Measurements from ENCODE around the gene GGT7.
"Not testable (repeated sequence)": the region's sequence is repeated elsewhere in the genome, so short reads cannot be mapped to it uniquely, and the experiment has no call there.

The GGT7 gene

DNA sequence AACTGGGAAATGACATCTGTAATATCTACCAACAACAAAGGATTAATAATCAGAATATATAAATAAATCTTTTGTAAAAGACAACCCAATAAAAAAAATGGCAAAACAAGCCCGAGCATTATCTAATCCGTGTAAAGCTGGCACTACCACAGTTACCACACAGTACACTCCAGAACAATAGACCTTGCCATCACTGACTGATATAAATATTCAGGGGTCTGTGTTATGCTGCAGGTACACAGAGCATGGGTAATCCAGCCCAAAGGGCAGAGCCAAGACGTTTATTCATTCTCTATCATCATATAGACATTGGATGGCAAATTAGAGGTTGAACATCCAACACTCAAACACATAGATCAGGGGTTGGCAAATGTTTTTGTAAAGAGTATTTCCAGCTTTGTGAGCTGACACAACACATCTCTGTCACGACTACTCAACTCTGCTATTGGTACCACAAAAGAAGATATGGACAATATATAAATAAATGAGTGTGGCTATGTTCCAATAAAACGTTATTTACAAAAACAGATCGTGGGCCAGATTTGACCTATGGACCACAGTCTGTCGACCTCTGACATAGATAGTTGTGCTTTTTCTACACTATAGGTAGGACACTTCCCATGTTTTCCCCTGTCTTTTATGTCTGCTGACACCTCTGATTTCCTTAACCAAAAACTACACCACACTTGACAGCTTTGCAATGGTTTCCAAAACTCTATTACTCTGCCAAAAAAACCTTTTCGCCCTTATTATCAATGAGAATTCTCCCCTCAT is 51.7 kb downstream of the GGT7 start:
- TF ChIP-seq, protein P1, sequence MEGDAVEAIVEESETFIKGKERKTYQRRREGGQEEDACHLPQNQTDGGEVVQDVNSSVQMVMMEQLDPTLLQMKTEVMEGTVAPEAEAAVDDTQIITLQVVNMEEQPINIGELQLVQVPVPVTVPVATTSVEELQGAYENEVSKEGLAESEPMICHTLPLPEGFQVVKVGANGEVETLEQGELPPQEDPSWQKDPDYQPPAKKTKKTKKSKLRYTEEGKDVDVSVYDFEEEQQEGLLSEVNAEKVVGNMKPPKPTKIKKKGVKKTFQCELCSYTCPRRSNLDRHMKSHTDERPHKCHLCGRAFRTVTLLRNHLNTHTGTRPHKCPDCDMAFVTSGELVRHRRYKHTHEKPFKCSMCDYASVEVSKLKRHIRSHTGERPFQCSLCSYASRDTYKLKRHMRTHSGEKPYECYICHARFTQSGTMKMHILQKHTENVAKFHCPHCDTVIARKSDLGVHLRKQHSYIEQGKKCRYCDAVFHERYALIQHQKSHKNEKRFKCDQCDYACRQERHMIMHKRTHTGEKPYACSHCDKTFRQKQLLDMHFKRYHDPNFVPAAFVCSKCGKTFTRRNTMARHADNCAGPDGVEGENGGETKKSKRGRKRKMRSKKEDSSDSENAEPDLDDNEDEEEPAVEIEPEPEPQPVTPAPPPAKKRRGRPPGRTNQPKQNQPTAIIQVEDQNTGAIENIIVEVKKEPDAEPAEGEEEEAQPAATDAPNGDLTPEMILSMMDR (IDR thresholded peaks at IDR 0.05; ENCODE audit: low read depth, low read length, missing control alignments) = no peak
- H3K4me3 ChIP-seq (ENCODE audit: low read depth, low read length) = no peak overlapping the region
- DNase-seq = no peak
- H3K27ac ChIP-seq = no peak overlapping the region
- H3K36me3 ChIP-seq (replicated peaks) = peaks cover 3% of the 10 kb centered on the region
- H3K27me3 ChIP-seq (replicated peaks) = no peaks in the 10 kb centered on the region
- in situ Hi-C loops (cut with HindIII; ENCODE audit: low pct_ligation_motif_present, low sequenced_read_pairs) = no loop called here

DNA sequence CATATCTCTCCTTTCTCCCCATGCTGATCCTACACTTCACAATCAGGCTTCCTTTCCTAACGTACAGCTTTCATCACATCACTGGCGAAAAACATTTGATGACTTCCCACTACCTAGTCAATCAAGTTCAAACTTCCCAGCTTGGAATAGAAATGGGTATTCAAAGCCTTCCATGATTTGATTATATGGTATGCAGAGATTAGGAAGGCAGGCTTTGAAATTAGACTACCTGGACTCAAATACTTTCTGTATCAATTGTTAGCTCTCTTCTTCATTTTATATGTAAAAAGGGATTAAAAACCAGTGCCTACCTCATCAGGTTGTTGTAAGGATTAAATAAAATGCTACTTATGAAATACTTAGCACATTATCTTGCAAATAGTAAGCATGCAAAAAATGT is 54.9 kb downstream of the GGT7 start:
- Histone ChIP-seq H3K27ac (no peak overlapping the region), H3K4me3 (ENCODE audit: low read depth, low read length) (no peak overlapping the region), H3K36me3 (replicated peaks) (no peaks in the 10 kb centered on the region), H3K27me3 (replicated peaks) (no peaks in the 10 kb centered on the region)
- TF ChIP-seq, protein P1 (IDR thresholded peaks at IDR 0.05; ENCODE audit: low read depth, low read length, missing control alignments) = no peak
- in situ Hi-C loops (cut with HindIII; ENCODE audit: low pct_ligation_motif_present, low sequenced_read_pairs) = no loop called here
- DNase-seq = no peak

DNA sequence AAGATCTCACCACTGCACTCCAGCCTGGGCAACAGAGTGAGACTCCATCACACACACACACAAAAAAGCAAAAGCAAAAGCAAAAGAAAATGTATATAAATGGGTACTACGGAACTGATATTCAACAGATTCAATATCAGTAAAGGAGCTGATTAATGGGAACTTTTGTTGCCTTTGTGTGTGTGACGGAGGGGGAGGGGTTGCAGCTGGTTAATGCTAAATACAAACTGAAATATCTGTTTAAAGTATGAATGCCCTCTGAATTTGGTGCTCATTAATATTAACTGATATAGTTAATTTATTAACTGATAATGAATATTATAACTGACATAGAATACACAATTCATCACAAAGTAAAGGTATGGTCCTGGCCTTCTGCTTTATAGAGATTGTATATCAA is 55.6 kb downstream of the GGT7 start:
- Histone ChIP-seq H3K27me3 (replicated peaks) (no peaks in the 10 kb centered on the region), H3K27ac (no peak overlapping the region), H3K4me3 (ENCODE audit: low read depth, low read length) (no peak overlapping the region), H3K36me3 (replicated peaks) (no peaks in the 10 kb centered on the region)
- no peak for DNase-seq
- TF ChIP-seq, protein P1 (IDR thresholded peaks at IDR 0.05; ENCODE audit: low read depth, low read length, missing control alignments) = no peak
- in situ Hi-C loops (cut with HindIII; ENCODE audit: low pct_ligation_motif_present, low sequenced_read_pairs) = no loop called here

DNA sequence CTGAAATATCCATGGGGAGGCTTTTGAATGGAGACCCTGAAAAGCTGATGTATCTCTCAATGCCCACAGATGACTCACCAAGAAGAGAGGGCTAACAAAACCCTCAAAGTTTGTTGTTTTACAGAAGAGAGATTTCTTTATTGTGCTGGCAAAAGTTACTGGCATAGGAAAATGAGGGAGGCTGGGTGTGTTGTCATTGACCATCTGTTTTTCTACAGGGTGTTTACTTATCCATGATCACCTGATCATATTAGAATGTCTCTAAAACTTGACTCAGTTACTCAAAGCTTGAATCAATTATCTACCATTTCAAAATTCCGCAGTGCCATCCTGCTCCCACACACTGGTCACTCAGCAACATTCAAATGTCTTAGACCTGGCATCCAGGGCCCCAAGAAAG is 57.0 kb downstream of the GGT7 start:
- no peak overlapping the region for H3K27ac ChIP-seq
- no peaks in the 10 kb centered on the region for H3K27me3 ChIP-seq (replicated peaks)
- H3K4me3 ChIP-seq (ENCODE audit: low read depth, low read length) = no peak overlapping the region
- in situ Hi-C loops (cut with HindIII; ENCODE audit: low pct_ligation_motif_present, low sequenced_read_pairs) = no loop called here
- DNase-seq = no peak
- TF ChIP-seq, protein P1 (IDR thresholded peaks at IDR 0.05; ENCODE audit: low read depth, low read length, missing control alignments) = no peak
- H3K36me3 ChIP-seq (replicated peaks) = no peaks in the 10 kb centered on the region

DNA sequence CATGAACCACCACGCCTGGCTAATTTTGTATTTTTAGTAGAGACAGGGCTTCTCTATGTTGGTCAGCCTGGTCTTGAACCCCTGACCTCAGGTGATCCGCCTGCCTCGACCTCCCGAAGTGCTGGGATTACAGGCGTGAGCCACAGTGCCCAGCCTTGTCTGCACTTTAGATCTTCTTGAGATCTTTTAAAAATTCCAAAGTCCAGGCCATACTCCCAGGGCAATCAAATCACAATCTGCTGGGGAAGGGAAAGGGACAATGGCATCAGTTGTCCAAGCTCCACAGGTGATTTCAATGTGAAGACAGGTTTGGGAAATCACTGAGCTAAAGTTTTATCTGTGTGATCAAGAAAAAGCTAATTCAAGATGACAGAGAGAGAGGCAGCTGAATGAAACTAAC is 64.1 kb downstream of the GGT7 start:
- DNase-seq = no peak
- in situ Hi-C loops (cut with HindIII; ENCODE audit: low pct_ligation_motif_present, low sequenced_read_pairs) = no loop called here
- Histone ChIP-seq H3K36me3 (replicated peaks) (no peaks in the 10 kb centered on the region), H3K27me3 (replicated peaks) (no peaks in the 10 kb centered on the region), H3K27ac (no peak overlapping the region), H3K4me3 (ENCODE audit: low read depth, low read length) (no peak overlapping the region)
- TF ChIP-seq, protein P1 (IDR thresholded peaks at IDR 0.05; ENCODE audit: low read depth, low read length, missing control alignments) = no peak

DNA sequence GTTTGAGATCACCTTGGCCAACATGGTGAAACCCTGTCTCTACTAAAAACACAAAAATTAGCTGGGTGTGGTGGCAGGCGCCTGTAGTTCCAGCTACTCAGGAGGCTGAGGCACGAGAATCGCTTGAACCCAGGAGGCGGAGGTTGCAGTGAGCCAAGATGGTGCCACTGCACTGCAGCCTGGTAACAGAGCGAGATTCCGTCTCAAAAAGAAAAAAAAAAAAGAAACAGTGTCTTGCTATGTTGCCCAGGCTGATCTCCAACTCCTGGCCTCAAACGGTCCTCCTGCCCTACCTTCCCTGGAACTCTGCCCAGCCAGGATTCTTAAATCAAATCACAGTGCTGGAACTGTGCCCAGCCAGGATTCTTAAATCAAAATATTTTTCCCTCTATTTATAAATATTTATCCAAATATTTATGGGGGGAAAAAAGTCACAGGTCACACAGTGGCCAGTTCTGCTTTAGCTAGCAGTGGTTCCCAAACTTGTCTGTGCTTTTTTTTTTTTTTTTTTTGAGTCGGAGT is 64.7 kb downstream of the GGT7 start:
- not testable (repeated sequence) for H3K36me3 ChIP-seq (replicated peaks)

More for the DNA sequence above, 64.7 kb downstream of the GGT7 start:
- H3K27ac ChIP-seq; H3K4me3 ChIP-seq (ENCODE audit: low read depth, low read length); in situ Hi-C loops (cut with HindIII; ENCODE audit: low pct_ligation_motif_present, low sequenced_read_pairs); H3K27me3 ChIP-seq (replicated peaks); DNase-seq: not testable (repeated sequence)
